ENCODE measurements around the gene BORCS5.
"Not testable (repeated sequence)": the region's sequence is repeated elsewhere in the genome, so short reads cannot be mapped to it uniquely, and the experiment has no call there.

The BORCS5 gene

GRCh38 chr12:12466157-12466556, 109.3 kb downstream of the BORCS5 start:
- peak; percentile 93 for DNase-seq

- peak; percentile 55 for DNase-seq
Measured at GRCh38 chr12:12467264-12467663, 110.4 kb downstream of the BORCS5 start.

- peak; percentile 84 for DNase-seq
Measured at GRCh38 chr12:12467688-12468261, 110.9 kb downstream of the BORCS5 start.

GRCh38 chr12:12468575-12468974, 111.7 kb downstream of the BORCS5 start:
- no peak for DNase-seq

GRCh38 chr12:12469386-12469785, 112.5 kb downstream of the BORCS5 start:
- no peak for DNase-seq

GRCh38 chr12:12470751-12471306, 114.0 kb downstream of the BORCS5 start:
- no peak for DNase-seq

GRCh38 chr12:12471982-12472961, 115.4 kb downstream of the BORCS5 start:
- DNase-seq: not testable (repeated sequence)

- no peak for DNase-seq
Measured at GRCh38 chr12:12473223-12473622, 116.3 kb downstream of the BORCS5 start.

- peak; percentile 31 for DNase-seq
Measured at GRCh38 chr12:12474471-12474928, 117.6 kb downstream of the BORCS5 start.

- DNase-seq: peak; percentile 74
Measured at GRCh38 chr12:12474931-12475795, 118.3 kb downstream of the BORCS5 start.

- DNase-seq: no peak
Measured at GRCh38 chr12:12476857-12477531, 120.1 kb downstream of the BORCS5 start.

- no peak for DNase-seq
Measured at GRCh38 chr12:12477532-12477890, 120.6 kb downstream of the BORCS5 start.

GRCh38 chr12:12480074-12480473, 123.2 kb downstream of the BORCS5 start:
- DNase-seq: no peak

GRCh38 chr12:12481631-12482030, 124.8 kb downstream of the BORCS5 start:
- peak; percentile 66 for DNase-seq

- DNase-seq: peak; percentile 89
Measured at GRCh38 chr12:12482150-12482761, 125.4 kb downstream of the BORCS5 start.

- DNase-seq: peak; percentile 9
Measured at GRCh38 chr12:12482959-12483358, 126.1 kb downstream of the BORCS5 start.

GRCh38 chr12:12483438-12483837, 126.6 kb downstream of the BORCS5 start:
- DNase-seq: no peak

GRCh38 chr12:12486661-12487240, 129.9 kb downstream of the BORCS5 start:
- DNase-seq: no peak

- no peak for DNase-seq
Measured at GRCh38 chr12:12487490-12487889, 130.6 kb downstream of the BORCS5 start.

GRCh38 chr12:12488296-12488695, 131.4 kb downstream of the BORCS5 start:
- no peak for DNase-seq

All from central memory CD4-positive, alpha-beta T cell (primary cell).